Measurements from ENCODE around the gene PI3. TPM values are rescaled to one million over a fixed set of nuclear protein-coding genes. Genes with fewer than 3 reads are reported as not detected.

The PI3 gene
- total and polyA plus RNA-seq, 2 of the 8 experiments (the other 6 are each of a cell fraction or from before 2014, with no cell fraction given) = not detected

GRCh38 chr20:45163083-45163803 is 11.5 kb upstream of the PI3 start:
- no peak for FAIRE-seq

More at GRCh38 chr20:45163083-45163803, 11.5 kb upstream of the PI3 start:
- Histone ChIP-seq H3K4me1 (replicated peaks in 1 of 4; ENCODE audit: control insufficient read depth in 3 of 4, insufficient read depth in 4 of 4, low read length in 3 of 4) (no peaks in the 10 kb centered on the region), H4K91ac (replicated peaks; ENCODE audit: insufficient read length, low read length) (no peak overlapping the region), H3K4me2 (ENCODE audit: insufficient read depth in 1 of 2, low read depth in 2 of 2, low read length in 2 of 2) (no peak overlapping the region), H3K4me3 (ENCODE audit: extremely low read depth in 1 of 4, insufficient read depth in 2 of 4, low read depth in 3 of 4, low read length in 4 of 4) (no peak overlapping the region), H3K27me3 (replicated peaks in 1 of 4; ENCODE audit: control insufficient read depth in 3 of 4, extremely low read depth in 1 of 4, insufficient read depth in 3 of 4, low read length in 3 of 4) (no peaks in the 10 kb centered on the region; a peak in 1 of 7 replicates), H3K36me3 (ENCODE audit: control insufficient read depth in 2 of 4, insufficient read depth in 4 of 4, low read length in 3 of 4) (no peaks in the 10 kb centered on the region), H3K56ac (replicated peaks; ENCODE audit: insufficient read length, low read depth, low read length) (no peak overlapping the region), H3K9ac (replicated peaks in 1 of 4; ENCODE audit: extremely low read depth in 1 of 4, low read depth in 3 of 4, low read length in 3 of 4) (no peak overlapping the region), H3K23ac (ENCODE audit: insufficient read length) (no peak overlapping the region), H2BK120ac (replicated peaks; ENCODE audit: low read depth, low read length) (no peak overlapping the region), H4K8ac (ENCODE audit: extremely low read depth, insufficient read depth, low read length) (no peak overlapping the region), H3K79me2 (ENCODE audit: control insufficient read depth in 1 of 2, insufficient read depth in 2 of 2, low read length in 2 of 2) (no peaks in the 10 kb centered on the region), H2BK5ac (ENCODE audit: low read depth, low read length) (no peak overlapping the region), H4K5ac (ENCODE audit: insufficient read length, low read depth, low read length) (no peak overlapping the region), H2AK5ac (ENCODE audit: low read depth, low read length) (no peak overlapping the region), H3K18ac (ENCODE audit: extremely low read depth, low read length) (no peak overlapping the region), H3K4ac (replicated peaks; ENCODE audit: insufficient read length, low read depth, low read length) (no peak overlapping the region), H2BK15ac (ENCODE audit: low read length) (no peak overlapping the region), H2BK20ac (ENCODE audit: low read length) (no peak overlapping the region), H3K27ac (ENCODE audit: low read depth, low read length) (no peak overlapping the region), H4K20me1 (replicated peaks in 1 of 2; ENCODE audit: control insufficient read depth in 1 of 2, insufficient read depth in 2 of 2, low read length in 2 of 2) (no peaks in the 10 kb centered on the region), H3K79me1 (ENCODE audit: low read depth, low read length) (no peaks in the 10 kb centered on the region), H3K14ac (ENCODE audit: insufficient read length) (no peak overlapping the region), H2BK12ac (ENCODE audit: low read depth, low read length) (no peak overlapping the region), H3K9me3 (ENCODE audit: insufficient read depth in 2 of 2, low read depth in 1 of 2, low read length in 1 of 2) (peaks cover 4 to 6% of the 10 kb centered on the region in 2 experiments; a peak in 2 of 4 replicates), H3K23me2 (ENCODE audit: low read depth, low read length) (no peaks in the 10 kb centered on the region), H2AFZ (ENCODE audit: low read length) (no peak overlapping the region)
- CTCF ChIA-PET (ENCODE audit: partially characterized antibody) = interaction anchor here (2.2 kb wide), 1 partner anchor 24 kb away, joined by 11 read pairs; no protein-coding TSS in a partner anchor
- no peak for TF ChIP-seq TAF7 (optimal IDR thresholded peaks at IDR 0.05; ENCODE audit: borderline replicate concordance, low read depth, low read length)
- WGBS, 2 experiments (ENCODE audit: extremely low coverage in 1 of 2, insufficient coverage in 1 of 2, insufficient read length in 1 of 2, insufficient replicate concordance in 2 of 2, low coverage in 1 of 2, low lambda C conversion rate in 2 of 2, missing lambda C conversion rate in 1 of 2) = 94% methylated on average over 1 of the region's 1 CpG; no CpG with 5 or more reads in 1 of the 2 experiments
- POLR2A ChIA-PET (ENCODE audit: partially characterized antibody) = interaction anchor here (1.2 kb wide), 1 partner anchor 18 kb away, joined by 3 read pairs; no protein-coding TSS in a partner anchor
- DNase-seq (ENCODE audit: low read depth in 1 of 2, low spot score in 2 of 2) = no peak
